Stomach smooth muscle (tissue), 2 donors: ENCODE data around the gene RRP1B.
"Not testable (repeated sequence)": the region's sequence is repeated elsewhere in the genome, so short reads cannot be mapped to it uniquely, and the experiment has no call there.

Experiments used
- H3K27ac ChIP-seq: one replicate; pipeline ENCODE4 v1.7.0; 2013; ENCODE audit warnings: mild to moderate bottlenecking, low read length, inconsistent platforms
- H3K27me3 ChIP-seq, 2 donors: one replicate each; pipeline ENCODE4 v1.7.0; 2013; ENCODE audit warnings: low read length in 2 of 2; ENCODE audit not compliant: insufficient read depth in 2 of 2, control insufficient read depth in 1 of 2
- H3K36me3 ChIP-seq, 2 donors: one replicate each; pipeline ENCODE4 v1.7.0; 2013; ENCODE audit warnings: low read length in 2 of 2; ENCODE audit not compliant: control insufficient read depth in 2 of 2, insufficient read depth in 2 of 2
- H3K4me1 ChIP-seq: one replicate; pipeline ENCODE4 v1.7.0; 2013; ENCODE audit warnings: low read length; ENCODE audit not compliant: control insufficient read depth, insufficient read depth
- H3K4me3 ChIP-seq, 2 donors: one replicate each; pipeline ENCODE4 v1.7.0; 2013; ENCODE audit warnings: low read length in 2 of 2
- H3K9ac ChIP-seq, 2 donors: one replicate each; pipeline ENCODE4 v1.7.0; 2013; ENCODE audit warnings: low read length in 2 of 2, mild to moderate bottlenecking in 1 of 2
- H3K9me3 ChIP-seq, 2 donors: one replicate each; pipeline ENCODE4 v1.7.0; 2013; ENCODE audit warnings: low read length in 2 of 2; ENCODE audit not compliant: control insufficient read depth in 2 of 2
- donor health status: healthy.
- donor health status: Pancreatic carcinoma.

Gene RRP1B

DNA sequence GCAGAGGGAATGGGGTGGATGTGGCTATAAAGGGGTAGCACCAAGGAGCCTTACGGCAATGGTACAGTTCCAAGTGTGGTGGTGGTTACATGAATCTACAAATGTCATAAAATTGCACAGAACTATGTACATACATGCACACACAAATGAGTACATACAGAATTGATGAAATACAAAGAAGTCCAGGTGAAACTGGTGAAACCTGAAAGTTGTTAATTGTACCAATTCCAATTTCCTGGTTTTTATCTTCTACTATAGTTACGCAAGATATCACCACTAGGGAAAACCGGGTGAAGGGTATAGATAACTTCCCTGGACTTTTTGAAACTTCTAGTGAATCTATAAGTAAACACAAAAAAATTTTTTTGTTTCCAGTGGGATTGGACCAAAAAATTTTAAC lies 19.0 kb upstream of the RRP1B start:
- no peaks in the 10 kb centered on the region for H3K36me3 ChIP-seq
- H3K27ac ChIP-seq, result no peak overlapping the region
- H3K4me3 ChIP-seq, result no peak overlapping the region
- H3K9me3 ChIP-seq, result no peaks in the 10 kb centered on the region
- no peak overlapping the region for H3K9ac ChIP-seq
- H3K27me3 ChIP-seq, result no peaks in the 10 kb centered on the region
- H3K4me1 ChIP-seq, result no peaks in the 10 kb centered on the region

DNA sequence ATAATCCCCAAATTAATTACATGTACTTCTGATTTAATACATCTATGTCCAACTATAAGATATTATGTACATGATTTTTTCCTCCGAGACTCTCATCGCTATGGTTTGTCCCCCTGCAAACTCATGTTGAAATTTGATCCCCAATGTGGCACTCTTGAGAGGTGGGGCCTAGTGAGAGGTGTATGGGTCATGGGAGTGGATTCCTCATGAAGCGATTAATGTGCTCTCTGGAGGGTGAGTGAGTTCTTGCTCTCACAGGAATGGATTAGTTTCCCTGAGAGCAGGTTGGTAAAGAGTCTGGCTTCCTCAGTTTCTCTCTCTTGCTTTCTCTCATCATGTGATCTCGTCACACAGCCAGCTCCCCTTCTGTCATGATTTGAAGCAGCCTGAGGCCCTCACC lies 16.2 kb upstream of the RRP1B start:
- Histone ChIP-seq H3K27me3 (no peaks in the 10 kb centered on the region), H3K9me3 (no peaks in the 10 kb centered on the region), H3K36me3 (no peaks in the 10 kb centered on the region), H3K9ac (no peak overlapping the region), H3K4me3 (no peak overlapping the region), H3K4me1 (no peaks in the 10 kb centered on the region), H3K27ac (no peak overlapping the region)

DNA sequence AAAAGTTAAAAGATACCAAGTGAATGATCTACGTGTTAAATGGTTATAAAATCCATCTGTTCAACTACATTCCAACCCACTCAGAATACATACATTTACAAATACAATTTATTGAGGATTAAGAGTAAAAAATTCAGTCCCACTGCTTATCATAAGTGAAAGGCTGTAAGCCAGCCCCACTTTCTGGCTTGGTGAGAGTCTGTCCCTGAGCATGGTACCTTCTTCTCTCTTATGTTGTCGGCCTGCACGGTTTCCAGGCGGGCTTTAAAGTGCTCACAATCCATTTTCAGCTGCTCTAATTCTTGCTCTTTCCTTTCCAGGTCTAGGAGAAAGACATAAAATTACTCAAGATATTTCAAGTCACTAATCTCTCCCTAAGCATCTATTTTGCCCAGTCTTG lies 15.3 kb upstream of the RRP1B start:
- no peaks in the 10 kb centered on the region for H3K9me3 ChIP-seq
- H3K9ac ChIP-seq, result no peak overlapping the region
- no peak overlapping the region for H3K27ac ChIP-seq
- H3K27me3 ChIP-seq, result no peaks in the 10 kb centered on the region
- no peaks in the 10 kb centered on the region for H3K4me1 ChIP-seq
- H3K36me3 ChIP-seq, result no peaks in the 10 kb centered on the region
- no peak overlapping the region for H3K4me3 ChIP-seq

DNA sequence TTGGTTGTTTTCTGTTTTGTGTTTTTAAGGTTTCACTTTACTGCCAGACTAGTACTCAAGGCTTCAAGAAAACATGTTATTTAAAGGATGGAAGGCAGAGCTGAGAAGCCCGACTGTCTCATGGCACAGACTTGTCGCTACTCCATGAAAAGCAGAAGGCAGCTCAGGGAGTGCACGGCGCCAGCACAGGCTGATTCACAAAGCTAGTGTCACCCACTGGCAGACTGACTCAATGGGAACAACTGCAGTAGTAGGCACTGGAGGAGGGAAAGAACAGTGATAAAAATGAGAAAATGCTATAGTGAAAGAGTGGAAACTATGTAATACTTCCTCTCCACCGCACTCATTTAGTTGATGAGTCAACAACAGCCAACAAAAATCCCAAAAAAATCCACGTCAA lies 14.8 kb upstream of the RRP1B start:
- no peak overlapping the region for H3K4me3 ChIP-seq
- H3K27me3 ChIP-seq, result no peaks in the 10 kb centered on the region
- no peak overlapping the region for H3K27ac ChIP-seq
- H3K9ac ChIP-seq, result no peak overlapping the region
- H3K36me3 ChIP-seq, result no peaks in the 10 kb centered on the region
- H3K4me1 ChIP-seq, result no peaks in the 10 kb centered on the region
- H3K9me3 ChIP-seq, result no peaks in the 10 kb centered on the region

DNA sequence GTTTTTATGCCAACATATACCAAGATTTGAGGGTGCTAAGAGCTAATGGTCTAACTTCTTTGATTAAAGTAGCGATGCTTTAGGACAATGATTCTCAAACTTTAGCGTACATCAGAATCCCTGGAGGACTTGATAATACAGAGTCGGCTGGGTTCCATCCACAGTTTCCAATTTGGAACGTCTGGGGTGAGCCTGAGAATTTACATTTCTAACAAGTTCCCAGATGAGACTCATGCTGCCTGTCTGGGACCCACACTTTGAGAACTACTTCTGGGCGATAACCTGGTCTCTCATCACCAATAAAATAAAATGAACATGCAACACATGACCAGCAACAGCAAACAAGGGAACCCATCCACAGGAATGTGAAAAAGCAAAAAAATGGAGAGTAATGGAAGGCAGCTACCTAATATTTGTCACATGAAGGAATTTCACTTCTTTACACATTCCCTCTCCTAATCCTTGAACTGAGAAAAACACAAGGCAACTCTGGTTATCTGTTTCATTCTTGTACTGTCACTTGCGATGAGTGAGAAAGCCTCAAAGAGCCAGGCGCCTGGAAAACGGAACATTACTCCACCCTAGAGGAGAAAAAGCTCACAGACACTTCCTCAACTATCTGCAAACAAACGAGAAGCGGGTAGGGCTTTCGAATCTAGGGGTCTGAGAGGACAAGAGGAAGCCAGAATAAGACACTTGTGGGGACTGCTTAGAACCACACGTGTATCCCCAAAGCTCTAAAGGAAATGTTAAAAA lies 14.0 kb upstream of the RRP1B start:
- Histone ChIP-seq H3K27me3 (no peaks in the 10 kb centered on the region), H3K9me3 (no peaks in the 10 kb centered on the region), H3K4me1 (no peaks in the 10 kb centered on the region), H3K36me3 (no peaks in the 10 kb centered on the region), H3K27ac (no peak overlapping the region), H3K4me3 (no peak overlapping the region), H3K9ac (no peak overlapping the region)

DNA sequence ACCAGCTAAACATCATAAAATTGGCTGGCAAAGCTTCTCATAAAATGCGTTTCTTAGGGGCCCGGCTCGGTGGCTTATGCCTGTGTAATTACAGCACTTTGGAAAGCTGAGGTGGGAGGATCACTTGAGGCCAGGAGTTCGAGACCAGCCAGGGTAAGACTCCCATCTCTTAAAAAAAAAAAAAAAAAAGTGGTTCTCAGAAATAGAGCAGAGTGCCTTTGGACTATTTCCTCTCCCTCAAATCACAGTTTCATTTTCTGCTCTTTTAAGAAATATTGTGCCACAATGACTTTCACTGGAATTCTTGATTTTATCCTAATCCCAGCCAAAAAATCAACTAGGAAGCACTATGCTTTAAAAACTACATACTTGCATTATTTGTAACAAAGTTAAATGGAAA lies 13.4 kb upstream of the RRP1B start:
- H3K4me1 ChIP-seq, result no peaks in the 10 kb centered on the region
- H3K27ac ChIP-seq, result no peak overlapping the region
- H3K9ac ChIP-seq, result peak overlapping the region in 1 of 2 donors; percentile 1
- no peaks in the 10 kb centered on the region for H3K9me3 ChIP-seq
- H3K36me3 ChIP-seq, result no peaks in the 10 kb centered on the region
- no peak overlapping the region for H3K4me3 ChIP-seq
- H3K27me3 ChIP-seq, result no peaks in the 10 kb centered on the region

GRCh38 chr21:43646550-43647260 lies 12.7 kb upstream of the RRP1B start:
- peak overlapping the region in 1 of 2 donors; percentile 1 for H3K9ac ChIP-seq
- no peak overlapping the region for H3K27ac ChIP-seq
- no peaks in the 10 kb centered on the region for H3K9me3 ChIP-seq
- H3K4me3 ChIP-seq, result no peak overlapping the region
- no peaks in the 10 kb centered on the region for H3K27me3 ChIP-seq
- no peaks in the 10 kb centered on the region for H3K36me3 ChIP-seq
- H3K4me1 ChIP-seq, result no peaks in the 10 kb centered on the region

DNA sequence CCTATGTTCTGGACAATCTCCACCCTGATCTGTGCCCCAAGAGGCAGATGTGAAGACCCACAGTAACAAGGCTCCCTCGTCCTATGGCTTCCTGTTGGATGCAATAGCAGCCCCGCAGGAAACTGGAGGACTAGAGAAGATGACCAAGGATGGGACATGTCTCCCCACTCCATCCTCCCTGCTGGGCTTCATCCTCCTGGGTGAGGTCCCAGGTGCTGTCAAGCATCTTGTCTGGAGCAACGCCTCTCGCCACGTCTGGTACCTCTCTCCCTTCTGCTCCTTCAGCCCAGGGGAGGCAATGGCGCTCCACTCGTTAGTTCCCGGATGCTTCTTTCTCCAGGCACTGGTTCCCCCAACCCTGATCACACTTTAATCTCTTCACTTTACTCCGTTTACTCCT lies 11.2 kb upstream of the RRP1B start:
- Histone ChIP-seq H3K4me3 (no peak overlapping the region), H3K27ac (no peak overlapping the region), H3K4me1 (no peaks in the 10 kb centered on the region), H3K9ac (no peak overlapping the region), H3K27me3 (no peaks in the 10 kb centered on the region), H3K36me3 (no peaks in the 10 kb centered on the region), H3K9me3 (no peaks in the 10 kb centered on the region)

GRCh38 chr21:43651926-43652325 lies 7.4 kb upstream of the RRP1B start:
- not testable (repeated sequence) for H3K9me3 ChIP-seq, H3K4me1 ChIP-seq, H3K27me3 ChIP-seq, H3K4me3 ChIP-seq, H3K36me3 ChIP-seq, H3K27ac ChIP-seq, H3K9ac ChIP-seq

DNA sequence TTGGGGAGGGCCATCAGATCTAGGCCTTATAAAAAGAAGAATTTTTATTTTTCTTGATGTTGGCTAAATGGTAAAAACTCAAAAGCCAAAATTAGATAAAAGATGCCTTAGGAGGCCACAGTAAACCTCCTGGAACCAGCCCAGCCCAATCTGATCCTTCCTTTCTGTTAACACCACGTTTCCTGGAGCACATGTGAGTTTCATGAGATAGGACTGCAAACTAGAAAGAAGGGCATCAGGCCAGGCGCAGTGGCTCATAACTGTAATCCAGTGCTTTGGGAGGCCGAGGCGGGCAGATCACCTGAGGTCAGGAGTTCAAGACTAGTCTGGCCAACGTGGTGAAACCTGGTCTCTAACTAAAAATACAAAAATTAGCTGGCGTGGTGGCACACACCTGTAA lies 6.7 kb upstream of the RRP1B start:
- H3K27ac ChIP-seq, result no peak overlapping the region
- no peak overlapping the region for H3K4me3 ChIP-seq
- no peaks in the 10 kb centered on the region for H3K9me3 ChIP-seq
- no peaks in the 10 kb centered on the region for H3K4me1 ChIP-seq
- no peaks in the 10 kb centered on the region for H3K27me3 ChIP-seq
- H3K9ac ChIP-seq, result no peak overlapping the region
- no peaks in the 10 kb centered on the region for H3K36me3 ChIP-seq

DNA sequence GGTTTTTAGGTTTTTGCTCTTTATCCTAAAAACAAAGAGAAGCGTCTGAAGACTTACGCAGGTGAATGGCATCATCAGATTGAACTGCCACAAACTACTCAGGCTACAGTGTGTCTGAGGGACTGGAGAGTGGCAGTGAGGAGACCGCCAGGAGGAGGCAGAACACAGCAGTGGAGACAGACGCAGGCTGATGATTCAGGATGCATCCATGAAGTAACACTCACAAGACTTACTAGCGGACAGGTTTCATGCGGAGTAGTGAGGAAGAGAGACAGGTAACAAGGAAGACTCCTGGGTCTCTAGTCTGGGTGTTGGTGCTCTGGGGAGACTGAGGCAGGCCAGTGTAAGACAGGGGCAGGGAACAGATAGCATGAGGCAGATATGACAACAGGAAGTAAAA lies 5.7 kb upstream of the RRP1B start:
- no peaks in the 10 kb centered on the region for H3K36me3 ChIP-seq
- H3K4me1 ChIP-seq, result peaks cover under 1% of the 10 kb centered on the region
- H3K9ac ChIP-seq, result no peak overlapping the region
- H3K27ac ChIP-seq, result no peak overlapping the region
- H3K27me3 ChIP-seq, result no peaks in the 10 kb centered on the region
- H3K4me3 ChIP-seq, result no peak overlapping the region
- H3K9me3 ChIP-seq, result no peaks in the 10 kb centered on the region
